Upper lobe of left lung (tissue), 6 donors: ENCODE results near the gene TMEM37. TPM values are rescaled to one million over a fixed set of nuclear protein-coding genes. Genes with fewer than 3 reads are reported as not detected.

Experiments used
- ATAC-seq, 2 donors: fragments of 200-7000 bp; cut with Tn5 transposase; one replicate each; pipeline ENCODE4 v1.9.1; 2022; ENCODE audit warnings: mild to moderate bottlenecking in 2 of 2, moderate library complexity in 2 of 2; ENCODE audit not compliant: low FRiP score in 2 of 2
- DNase-seq, 2 donors: peaks; one replicate each; pipeline ENCODE4 v3.0.0-alpha.2; 2019 to 2020
- H3K27ac ChIP-seq, 4 donors: fragments of 200-600 bp; sonication (generic); one replicate each; pipeline ENCODE4 v1.5.1; 2016 to 2019
- H3K27me3 ChIP-seq, 4 donors: fragments of 200-600 bp; sonication (generic); one replicate each; pipeline ENCODE4 v1.5.1; 2017 to 2019
- H3K36me3 ChIP-seq, 4 donors: fragments of 200-600 bp; sonication (generic); one replicate each; pipeline ENCODE4 v1.5.1; 2016 to 2019
- H3K4me1 ChIP-seq, 4 donors: fragments of 200-600 bp; sonication (generic); one replicate each; pipeline ENCODE4 v1.5.1; 2018 to 2019
- H3K4me3 ChIP-seq, 4 donors: fragments of 200-600 bp; sonication (generic); one replicate each; pipeline ENCODE4 v1.5.1; 2017 to 2019; ENCODE audit warnings: mild to moderate bottlenecking in 2 of 4, moderate library complexity in 1 of 4
- H3K9me3 ChIP-seq, 4 donors: fragments of 200-600 bp; sonication (generic); one replicate each; pipeline ENCODE4 v1.5.1; 2018 to 2019
- EP300 ChIP-seq, 4 donors: sonication (generic); formaldehyde crosslinking; IDR thresholded peaks; one replicate each; pipeline ENCODE4 v1.5.1; 2017; ENCODE audit warnings: antibody characterized with exemption in 4 of 4, control low read depth in 2 of 4
- POLR2A ChIP-seq, 4 donors: fragments of 450-650 bp; IDR thresholded peaks; one replicate each; pipeline ENCODE4 v1.5.1; 2016 to 2017; ENCODE audit warnings: antibody characterized with exemption in 4 of 4, mild to moderate bottlenecking in 2 of 4
- POLR2AphosphoS5 ChIP-seq, 2 donors: sonication (generic); formaldehyde crosslinking; IDR thresholded peaks; one replicate each; pipeline ENCODE4 v1.5.1; 2017; ENCODE audit warnings: antibody characterized with exemption in 2 of 2
- WGBS, 2 donors: methylation state at CpG; one replicate each; pipeline ENCODE4 v1.1.5; 2017 to 2018; 5-methylcytosine and 5-hydroxymethylcytosine counted together
- total RNA-seq, 6 donors: library from RNA; depleted of rRNA in 4 of 6; stranded (reverse); fragments of >200 nt in 4 of 6; gene quantifications; one replicate each; pipeline versions ENCODE4 v1.1.0 to v1.2.1, GENCODE V29; 2016 to 2021
- TF ChIP-seq, protein P1 (sequence below), 6 experiments: fragments of 450-650 bp in 4 of 6; fragments of 200-600 bp in 2 of 6; sonication (generic) in 2 of 6; IDR thresholded peaks; one replicate each; pipeline ENCODE4 v1.5.1; 2016 to 2019; ENCODE audit warnings: antibody characterized with exemption in 6 of 6
- donor health status: DM: no; HTN: no; CAD: no; lungs with moderate emphysema.
- donor health status: DM: no; HTN: yes; CAD: no; lungs with severe emphysema.

Gene TMEM37
- total RNA-seq, 6 donors from 2014 or later, result 9.3 to 28.5 (median 14.5) TPM

DNA sequence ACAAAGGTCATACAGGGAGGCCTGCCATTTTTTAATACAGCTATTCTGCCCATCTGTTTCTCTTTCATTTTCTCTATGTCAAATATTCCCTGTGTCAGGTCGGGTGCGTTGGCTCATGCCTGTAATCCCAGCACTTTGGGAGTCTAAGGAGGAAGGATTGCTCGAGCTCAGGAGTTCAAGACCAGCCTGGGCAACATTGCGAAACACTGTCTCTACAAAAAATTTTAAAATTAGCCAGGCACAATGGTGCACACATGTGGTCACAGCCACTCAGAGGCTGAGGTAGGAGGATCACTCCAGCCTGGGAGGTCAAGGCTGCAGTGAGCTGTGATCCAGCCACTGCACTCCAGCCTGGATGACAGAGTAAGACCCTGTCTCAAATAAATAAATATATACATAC, 34.7 kb downstream of the TMEM37 start:
- Histone ChIP-seq H3K27me3 (no peaks in the 10 kb centered on the region), H3K36me3 (no peaks in the 10 kb centered on the region), H3K9me3 (no peaks in the 10 kb centered on the region), H3K4me1 (peaks cover 0 to 17% (median 9%) of the 10 kb centered on the region in 4 donors), H3K4me3 (no peak overlapping the region), H3K27ac (no peak overlapping the region)
- WGBS, 2 donors, result 76 to 78% methylated on average over 4 of the region's 4 CpGs
- no peak for DNase-seq
- no peak for ATAC-seq
- no peak for TF ChIP-seq EP300 (IDR thresholded peaks at IDR 0.05)
- TF ChIP-seq, protein P1, sequence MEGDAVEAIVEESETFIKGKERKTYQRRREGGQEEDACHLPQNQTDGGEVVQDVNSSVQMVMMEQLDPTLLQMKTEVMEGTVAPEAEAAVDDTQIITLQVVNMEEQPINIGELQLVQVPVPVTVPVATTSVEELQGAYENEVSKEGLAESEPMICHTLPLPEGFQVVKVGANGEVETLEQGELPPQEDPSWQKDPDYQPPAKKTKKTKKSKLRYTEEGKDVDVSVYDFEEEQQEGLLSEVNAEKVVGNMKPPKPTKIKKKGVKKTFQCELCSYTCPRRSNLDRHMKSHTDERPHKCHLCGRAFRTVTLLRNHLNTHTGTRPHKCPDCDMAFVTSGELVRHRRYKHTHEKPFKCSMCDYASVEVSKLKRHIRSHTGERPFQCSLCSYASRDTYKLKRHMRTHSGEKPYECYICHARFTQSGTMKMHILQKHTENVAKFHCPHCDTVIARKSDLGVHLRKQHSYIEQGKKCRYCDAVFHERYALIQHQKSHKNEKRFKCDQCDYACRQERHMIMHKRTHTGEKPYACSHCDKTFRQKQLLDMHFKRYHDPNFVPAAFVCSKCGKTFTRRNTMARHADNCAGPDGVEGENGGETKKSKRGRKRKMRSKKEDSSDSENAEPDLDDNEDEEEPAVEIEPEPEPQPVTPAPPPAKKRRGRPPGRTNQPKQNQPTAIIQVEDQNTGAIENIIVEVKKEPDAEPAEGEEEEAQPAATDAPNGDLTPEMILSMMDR (IDR thresholded peaks at IDR 0.05), result no peak

DNA sequence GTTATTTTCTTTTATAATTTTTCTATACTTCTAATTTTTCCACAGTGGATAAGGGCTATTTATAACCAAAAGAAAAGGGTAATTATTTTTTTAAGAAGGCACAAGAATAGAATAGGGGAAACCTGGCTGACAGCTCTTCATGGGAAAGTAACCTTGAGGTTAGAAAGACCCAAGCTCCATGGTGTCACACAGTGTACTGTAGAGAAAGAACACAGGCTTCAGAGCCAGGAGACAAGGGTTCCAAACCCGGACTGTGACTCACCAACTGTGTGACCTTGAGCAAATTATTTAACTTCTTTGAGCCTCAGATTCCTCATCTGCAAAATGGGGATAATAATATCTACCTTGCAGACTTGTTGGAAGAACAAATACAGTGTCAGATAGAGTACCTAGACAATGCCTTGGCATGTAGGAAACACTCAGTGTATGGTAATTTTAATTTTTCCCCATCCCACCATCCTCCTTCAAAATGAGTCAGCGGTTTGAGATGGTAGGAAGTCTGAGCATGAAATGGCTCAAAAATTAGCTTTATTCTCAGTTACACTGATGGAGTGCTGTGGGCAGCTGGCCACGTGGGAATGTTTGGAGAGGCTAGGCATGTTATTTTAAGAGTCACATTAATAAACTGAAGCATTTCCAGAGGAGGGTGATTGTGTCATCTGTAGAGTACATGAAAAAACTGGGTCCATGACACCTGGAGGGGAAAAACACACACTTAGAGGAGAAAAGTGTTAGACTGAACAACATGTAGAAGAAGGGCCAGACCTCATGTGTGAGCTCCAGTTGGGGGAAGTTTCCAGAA, 36.7 kb downstream of the TMEM37 start:
- 45 to 49% methylated on average over 3 of the region's 3 CpGs for WGBS, 2 donors
- Histone ChIP-seq H3K27ac (no peak overlapping the region), H3K4me1 (peaks cover 0 to 19% (median 9%) of the 10 kb centered on the region in 4 donors), H3K4me3 (no peak overlapping the region), H3K9me3 (no peaks in the 10 kb centered on the region), H3K36me3 (no peaks in the 10 kb centered on the region), H3K27me3 (no peaks in the 10 kb centered on the region)
- DNase-seq (peak in 1 of 2 donors; percentile 57), ATAC-seq (no peak)
- TF ChIP-seq EP300 (IDR thresholded peaks at IDR 0.05), result peak in 1 of 4 donors; percentile 36
- TF ChIP-seq POLR2AphosphoS5 (IDR thresholded peaks at IDR 0.05), result no peak
- TF ChIP-seq, protein P1 (IDR thresholded peaks at IDR 0.05), result no peak
- TF ChIP-seq POLR2A (IDR thresholded peaks at IDR 0.05), result no peak

DNA sequence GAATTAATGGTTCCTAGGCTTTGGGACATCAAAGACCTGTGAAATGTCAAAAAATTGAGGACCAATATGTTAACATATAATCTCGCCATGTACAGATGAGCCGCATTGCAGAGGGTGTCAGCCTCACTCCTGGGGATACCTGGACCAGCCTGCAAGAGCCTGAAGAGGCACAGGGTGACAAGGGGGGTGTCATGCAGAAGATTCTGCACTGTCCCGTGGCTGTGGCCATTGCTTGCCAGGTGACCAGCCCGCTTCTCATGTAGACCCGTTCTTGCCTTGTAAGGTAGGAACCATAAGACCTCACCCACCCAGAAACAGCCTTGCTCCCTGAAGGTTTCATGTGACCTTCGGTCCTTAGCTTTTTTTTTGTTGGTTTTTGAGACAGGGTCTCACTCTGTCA, 37.5 kb downstream of the TMEM37 start:
- ATAC-seq (no peak), DNase-seq (no peak)
- peaks cover 0 to 19% (median 9%) of the 10 kb centered on the region in 4 donors for H3K4me1 ChIP-seq
- no peak overlapping the region for H3K27ac ChIP-seq
- no peaks in the 10 kb centered on the region for H3K9me3 ChIP-seq
- no peaks in the 10 kb centered on the region for H3K27me3 ChIP-seq
- no peak overlapping the region for H3K4me3 ChIP-seq
- TF ChIP-seq EP300 (IDR thresholded peaks at IDR 0.05), result no peak
- no peak for TF ChIP-seq POLR2AphosphoS5 (IDR thresholded peaks at IDR 0.05)
- TF ChIP-seq POLR2A (IDR thresholded peaks at IDR 0.05), result no peak
- TF ChIP-seq, protein P1 (IDR thresholded peaks at IDR 0.05), result no peak
- H3K36me3 ChIP-seq, result no peaks in the 10 kb centered on the region
- 83 to 87% methylated on average over 6 of the region's 6 CpGs for WGBS, 2 donors

GRCh38 chr2:119469661-119470297, 38.1 kb downstream of the TMEM37 start:
- no peaks in the 10 kb centered on the region for H3K27me3 ChIP-seq
- H3K4me3 ChIP-seq, result no peak overlapping the region
- 16 to 31% methylated on average over 2 of the region's 2 CpGs for WGBS, 2 donors
- H3K27ac ChIP-seq, result no peak overlapping the region
- DNase-seq, result no peak
- no peak for ATAC-seq
- no peaks in the 10 kb centered on the region for H3K9me3 ChIP-seq
- TF ChIP-seq, protein P1 (IDR thresholded peaks at IDR 0.05), result no peak
- TF ChIP-seq EP300 (IDR thresholded peaks at IDR 0.05) (no peak), POLR2A (IDR thresholded peaks at IDR 0.05) (no peak), POLR2AphosphoS5 (IDR thresholded peaks at IDR 0.05) (no peak)
- peaks cover 0 to 19% (median 9%) of the 10 kb centered on the region in 4 donors for H3K4me1 ChIP-seq
- no peaks in the 10 kb centered on the region for H3K36me3 ChIP-seq
